H1 (cell line): ENCODE measurements around the gene ABCC11. TPM values are rescaled to one million over a fixed set of nuclear protein-coding genes. Genes with fewer than 3 reads are reported as not detected.

Source experiments
- CTCF ChIA-PET: fragments of 300-600 bp; sonication (Branson Sonifier 250); formaldehyde crosslinking; loops from one replicate; lab custom pipeline; 2021; ENCODE audit not compliant: partially characterized antibody; lab: Charles Lee
- POLR2A ChIA-PET: fragments of 300-600 bp; sonication (Branson Sonifier 250); formaldehyde crosslinking; loops from one replicate; lab custom pipeline; 2021; ENCODE audit warnings: inconsistent platforms; ENCODE audit not compliant: partially characterized antibody; lab: Charles Lee
- DNase-seq, 2 experiments: peaks; one replicate each; pipeline versions ENCODE4 v3.0.0 to v3.0.0-alpha.2; 2010 to 2022; ENCODE audit warnings: low spot score in 2 of 2, low read depth in 1 of 2, mixed read lengths in 1 of 2
- FAIRE-seq: peaks from 2 replicates; lab custom pipeline; 2011; peaks lifted over from hg19 to GRCh38; lab: Jason Lieb, UNC
- H2AFZ ChIP-seq: 2 replicates; pipeline ENCODE4 v1.8.1; 2012; ENCODE audit warnings: low read length, inconsistent platforms
- H2AK5ac ChIP-seq: 2 replicates; pipeline ENCODE4 v1.6.1; 2013; ENCODE audit warnings: low read depth, low read length
- H2BK120ac ChIP-seq: replicated peaks from 2 replicates; pipeline ENCODE3; 2013; ENCODE audit warnings: low read depth, low read length, inconsistent platforms
- H2BK12ac ChIP-seq: 2 replicates; pipeline ENCODE4 v1.6.1; 2013; ENCODE audit warnings: low read depth, low read length
- H2BK15ac ChIP-seq: 2 replicates; pipeline ENCODE4 v1.6.1; 2013; ENCODE audit warnings: low read length
- H2BK20ac ChIP-seq: 2 replicates; pipeline ENCODE4 v1.6.1; 2013; ENCODE audit warnings: low read length
- H2BK5ac ChIP-seq: 2 replicates; pipeline ENCODE4 v1.6.1; 2013; ENCODE audit warnings: low read depth, low read length
- H3K14ac ChIP-seq: 2 replicates; pipeline ENCODE4 v1.6.1; 2013; ENCODE audit warnings: inconsistent platforms; ENCODE audit not compliant: insufficient read length
- H3K18ac ChIP-seq: 2 replicates; pipeline ENCODE4 v1.6.1; 2013; ENCODE audit warnings: low read length; ENCODE audit errors: extremely low read depth
- H3K23ac ChIP-seq: 2 replicates; pipeline ENCODE4 v1.6.1; 2013; ENCODE audit warnings: inconsistent platforms; ENCODE audit not compliant: insufficient read length
- H3K23me2 ChIP-seq: 2 replicates; pipeline ENCODE4 v1.6.1; 2013; ENCODE audit warnings: low read depth, low read length
- H3K27ac ChIP-seq: 2 replicates; pipeline ENCODE4 v1.6.1; 2011; ENCODE audit warnings: low read depth, low read length, inconsistent platforms
- H3K27me3 ChIP-seq, 4 experiments: replicated peaks in 1 of 4; 1 replicate in 1 of 4; 2 replicates in 3 of 4; pipeline versions ENCODE4 v1.6.1 to v1.8.1; 2011 to 2013; ENCODE audit warnings: low read length in 3 of 4, mild to moderate bottlenecking in 3 of 4, inconsistent platforms in 2 of 4, mixed read lengths in 2 of 4, moderate library complexity in 1 of 4; ENCODE audit not compliant: control insufficient read depth in 3 of 4, insufficient read depth in 3 of 4; ENCODE audit errors: extremely low read depth in 1 of 4
- H3K36me3 ChIP-seq, 4 experiments: 2 replicates each; pipeline versions ENCODE4 v1.6.1 to v1.8.1; 2011 to 2013; ENCODE audit warnings: mild to moderate bottlenecking in 4 of 4, low read length in 3 of 4, moderate library complexity in 2 of 4, control low read depth in 1 of 4, inconsistent platforms in 1 of 4; ENCODE audit not compliant: insufficient read depth in 4 of 4, control insufficient read depth in 2 of 4
- H3K4ac ChIP-seq: replicated peaks from 2 replicates; pipeline ENCODE3; 2013; ENCODE audit warnings: low read length, low read depth, mixed read lengths, inconsistent platforms; ENCODE audit not compliant: insufficient read length
- H3K4me1 ChIP-seq, 4 experiments: replicated peaks in 1 of 4; 1 replicate in 1 of 4; 2 replicates in 3 of 4; pipeline versions ENCODE4 v1.6.1 to v1.8.1; 2011 to 2013; ENCODE audit warnings: low read length in 3 of 4, inconsistent platforms in 2 of 4, mixed read lengths in 1 of 4; ENCODE audit not compliant: insufficient read depth in 4 of 4, control insufficient read depth in 3 of 4
- H3K4me2 ChIP-seq, 2 experiments: 2 replicates each; pipeline versions ENCODE4 v1.6.1 to v1.8.1; 2011 to 2013; ENCODE audit warnings: low read depth in 2 of 2, low read length in 2 of 2, control low read depth in 1 of 2, inconsistent platforms in 1 of 2, mild to moderate bottlenecking in 1 of 2; ENCODE audit not compliant: insufficient read depth in 1 of 2
- H3K4me3 ChIP-seq, 4 experiments: fragments of 200-600, 300-600 bp in 1 of 4; sonication (generic), shearing (Covaris generic), sonication (Bioruptor Twin) in 1 of 4; 2 replicates each; pipeline versions ENCODE4 v1.5.1 to v1.8.1; 2011 to 2016; ENCODE audit warnings: low read length in 4 of 4, low read depth in 3 of 4, control low read depth in 2 of 4, inconsistent platforms in 2 of 4, mild to moderate bottlenecking in 2 of 4, mixed read lengths in 1 of 4, moderate library complexity in 1 of 4; ENCODE audit not compliant: insufficient read depth in 2 of 4; ENCODE audit errors: extremely low read depth in 1 of 4
- H3K56ac ChIP-seq: replicated peaks from 2 replicates; pipeline ENCODE3; 2013; ENCODE audit warnings: low read depth, mild to moderate bottlenecking, mixed read lengths, low read length, inconsistent platforms; ENCODE audit not compliant: insufficient read length
- H3K79me1 ChIP-seq: 2 replicates; pipeline ENCODE4 v1.6.1; 2013; ENCODE audit warnings: low read depth, low read length, control low read depth
- H3K79me2 ChIP-seq, 2 experiments: 2 replicates each; pipeline versions ENCODE4 v1.6.1 to v1.8.1; 2012 to 2013; ENCODE audit warnings: low read length in 2 of 2, mild to moderate bottlenecking in 2 of 2, inconsistent platforms in 1 of 2; ENCODE audit not compliant: insufficient read depth in 2 of 2, control insufficient read depth in 1 of 2
- H3K9ac ChIP-seq, 4 experiments: replicated peaks in 1 of 4; 1 replicate in 1 of 4; 2 replicates in 3 of 4; pipeline versions ENCODE4 v1.6.1 to v1.8.1; 2011 to 2013; ENCODE audit warnings: low read depth in 3 of 4, low read length in 3 of 4, control low read depth in 2 of 4, mild to moderate bottlenecking in 2 of 4, moderate library complexity in 2 of 4, inconsistent platforms in 1 of 4; ENCODE audit errors: extremely low read depth in 1 of 4
- H3K9me3 ChIP-seq, 2 experiments: 2 replicates each; pipeline versions ENCODE4 v1.6.1 to v1.8.1; 2012 to 2013; ENCODE audit warnings: mild to moderate bottlenecking in 2 of 2, moderate library complexity in 2 of 2, control low read depth in 1 of 2, inconsistent platforms in 1 of 2, low read depth in 1 of 2, low read length in 1 of 2, mixed read lengths in 1 of 2; ENCODE audit not compliant: insufficient read depth in 2 of 2
- H4K20me1 ChIP-seq, 2 experiments: replicated peaks in 1 of 2; 2 replicates each; pipeline versions ENCODE3 to v1.8.1; 2011 to 2013; ENCODE audit warnings: inconsistent platforms in 2 of 2, low read length in 2 of 2, mild to moderate bottlenecking in 1 of 2; ENCODE audit not compliant: insufficient read depth in 2 of 2, control insufficient read depth in 1 of 2
- H4K5ac ChIP-seq: 2 replicates; pipeline ENCODE4 v1.6.1; 2013; ENCODE audit warnings: low read length, low read depth, mixed read lengths, inconsistent platforms; ENCODE audit not compliant: insufficient read length
- H4K8ac ChIP-seq: 2 replicates; pipeline ENCODE4 v1.8.0; 2013; ENCODE audit warnings: mild to moderate bottlenecking, moderate library complexity, low read length, inconsistent platforms; ENCODE audit not compliant: insufficient read depth; ENCODE audit errors: extremely low read depth
- H4K91ac ChIP-seq: replicated peaks from 2 replicates; pipeline ENCODE3; 2013; ENCODE audit warnings: low read length, mixed read lengths, inconsistent platforms; ENCODE audit not compliant: insufficient read length
- ASH2L ChIP-seq: fragments of 200-600, 300-600 bp; sonication (generic); IDR thresholded peaks from one replicate; pipeline ENCODE4 v1.7.1; 2017; ENCODE audit warnings: low read length
- CBX5 ChIP-seq: fragments of 300-800, 300-1000 bp; sonication (generic); IDR thresholded peaks from 2 replicates; pipeline ENCODE4 v1.7.1; 2016; ENCODE audit warnings: antibody characterized with exemption, low read length, low read depth
- USF2 ChIP-seq: IDR thresholded peaks from 2 replicates; pipeline ENCODE4 v1.6.1; 2011; ENCODE audit warnings: low read length, improper control_type of control experiment
- WGBS, 2 experiments: shearing (Covaris generic) in 1 of 2; methylation state at CpG; one replicate each; pipeline versions ENCODE4 v1.1.6 to v1.1.7; 2013 to 2015; ENCODE audit warnings: low lambda C conversion rate in 2 of 2, mixed read lengths in 2 of 2, inconsistent platforms in 1 of 2, low coverage in 1 of 2, missing lambda C conversion rate in 1 of 2; ENCODE audit not compliant: insufficient replicate concordance in 2 of 2, insufficient coverage in 1 of 2, insufficient read length in 1 of 2; ENCODE audit errors: extremely low coverage in 1 of 2, missing lambda C conversion rate in 1 of 2; 5-methylcytosine and 5-hydroxymethylcytosine counted together
- polyA plus RNA-seq, 7 experiments: library from polyadenylated mRNA; depleted of rRNA in 3 of 7; stranded (reverse) in 5 of 7; unstranded in 2 of 7; fragments of >200 nt in 5 of 7; fragments of 200-250 nt in 2 of 7; gene quantifications; 1 replicate in 5 of 7; 2 replicates in 1 of 7; 4 replicates in 1 of 7; pipeline versions ENCODE4 v1.2.1 to v1.2.3, GENCODE V29; 2011 to 2013; ENCODE audit warnings: missing spikeins in 2 of 7, mixed read lengths in 2 of 7
- total RNA-seq: library from RNA; stranded (reverse); fragmentation: NEBNext Ultra II Directional; extraction: Animal tissue kit (Norgen Biotek cat#: 25700); gene quantifications from 2 replicates; pipeline ENCODE4 v1.2.1, GENCODE V29; 2021

Gene ABCC11
- total and polyA plus RNA-seq, 2 of the 8 experiments (the other 6 are each of a cell fraction or from before 2014, with no cell fraction given) = 0.06 TPM; not detected in 1

DNA sequence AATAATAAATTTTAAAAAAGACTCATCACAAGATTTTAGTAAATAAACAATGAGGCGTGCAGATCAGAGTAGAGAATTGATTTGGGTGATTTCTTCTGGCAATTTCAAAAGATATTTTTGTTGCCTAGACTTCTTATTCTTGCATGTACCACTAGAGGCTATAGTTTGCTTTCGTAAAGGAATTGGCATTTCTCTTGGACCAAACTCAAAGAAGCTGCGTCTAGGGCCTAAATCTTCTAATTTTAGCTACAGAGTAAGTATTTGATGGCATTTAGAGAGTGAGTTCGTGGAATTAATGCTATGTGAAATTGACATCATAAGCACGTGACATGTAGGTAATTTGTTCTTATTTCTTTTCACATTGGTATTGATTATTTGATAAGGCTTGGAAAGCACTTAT, 24.4 kb upstream of the ABCC11 start:
- Histone ChIP-seq H3K79me1 (no peaks in the 10 kb centered on the region), H2BK15ac (no peak overlapping the region), H3K27ac (no peak overlapping the region), H3K23ac (no peak overlapping the region), H2BK120ac (no peak overlapping the region), H3K4me1 (no peaks in the 10 kb centered on the region), H3K4me3 (no peak overlapping the region), H2BK12ac (no peak overlapping the region), H2BK5ac (no peak overlapping the region), H3K23me2 (no peaks in the 10 kb centered on the region), H2AFZ (no peak overlapping the region), H2AK5ac (no peak overlapping the region), H3K36me3 (peaks cover 0 to 5% (median 2%) of the 10 kb centered on the region in 4 experiments; a peak in 3 of 8 replicates), H3K4ac (no peak overlapping the region), H3K27me3 (no peaks in the 10 kb centered on the region), H4K5ac (no peak overlapping the region), H4K20me1 (no peaks in the 10 kb centered on the region), H3K9me3 (no peaks in the 10 kb centered on the region), H4K91ac (no peak overlapping the region), H3K18ac (no peak overlapping the region), H2BK20ac (no peak overlapping the region), H3K79me2 (no peaks in the 10 kb centered on the region), H3K9ac (no peak overlapping the region), H3K56ac (no peak overlapping the region), H4K8ac (no peak overlapping the region), H3K14ac (no peak overlapping the region), H3K4me2 (no peak overlapping the region)
- ChIA-PET CTCF (no interaction called here), POLR2A (no interaction called here)
- FAIRE-seq (no peak), DNase-seq (no peak)
- WGBS, 2 experiments = 86% methylated on average over 5 of the region's 5 CpGs; no CpG with 5 or more reads in 1 of the 2 experiments
- TF ChIP-seq ASH2L (no peak), USF2 (no peak), CBX5 (no peak)
